ENCODE data around the gene NECTIN1.

- TF ChIP-seq CTCF (IDR thresholded peaks at IDR 0.05; ENCODE audit: low read depth, low read length) (no peak), EZH2phosphoT487 (IDR thresholded peaks at IDR 0.05; ENCODE audit: low read depth) (no peak)
Measured at GRCh38 chr11:119626197-119626841, 102.7 kb downstream of the NECTIN1 start.
